ENCODE data around the gene DYNLT3.

DNA sequence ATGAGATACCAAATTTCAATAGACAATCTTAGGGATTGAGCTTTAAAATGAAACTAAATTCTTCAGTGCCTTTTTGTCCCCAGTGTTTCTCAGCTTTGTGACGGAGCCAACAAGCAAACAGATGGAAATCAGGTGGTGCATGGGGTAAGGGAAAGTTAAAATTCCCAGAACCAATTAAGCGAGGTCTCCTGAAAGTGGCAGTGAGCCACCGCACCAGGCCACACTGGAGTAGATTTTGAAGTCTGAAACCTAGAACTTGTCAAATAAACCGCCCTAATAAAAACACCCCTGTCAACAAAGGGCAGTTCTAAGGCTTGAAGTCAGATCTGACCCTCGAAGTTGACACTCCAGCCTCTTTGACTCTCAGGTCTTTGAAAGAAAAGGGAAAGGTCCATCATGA lies 40.6 kb upstream of the DYNLT3 start:
- TF ChIP-seq, protein P1, sequence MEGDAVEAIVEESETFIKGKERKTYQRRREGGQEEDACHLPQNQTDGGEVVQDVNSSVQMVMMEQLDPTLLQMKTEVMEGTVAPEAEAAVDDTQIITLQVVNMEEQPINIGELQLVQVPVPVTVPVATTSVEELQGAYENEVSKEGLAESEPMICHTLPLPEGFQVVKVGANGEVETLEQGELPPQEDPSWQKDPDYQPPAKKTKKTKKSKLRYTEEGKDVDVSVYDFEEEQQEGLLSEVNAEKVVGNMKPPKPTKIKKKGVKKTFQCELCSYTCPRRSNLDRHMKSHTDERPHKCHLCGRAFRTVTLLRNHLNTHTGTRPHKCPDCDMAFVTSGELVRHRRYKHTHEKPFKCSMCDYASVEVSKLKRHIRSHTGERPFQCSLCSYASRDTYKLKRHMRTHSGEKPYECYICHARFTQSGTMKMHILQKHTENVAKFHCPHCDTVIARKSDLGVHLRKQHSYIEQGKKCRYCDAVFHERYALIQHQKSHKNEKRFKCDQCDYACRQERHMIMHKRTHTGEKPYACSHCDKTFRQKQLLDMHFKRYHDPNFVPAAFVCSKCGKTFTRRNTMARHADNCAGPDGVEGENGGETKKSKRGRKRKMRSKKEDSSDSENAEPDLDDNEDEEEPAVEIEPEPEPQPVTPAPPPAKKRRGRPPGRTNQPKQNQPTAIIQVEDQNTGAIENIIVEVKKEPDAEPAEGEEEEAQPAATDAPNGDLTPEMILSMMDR (IDR thresholded peaks at IDR 0.05) = no peak
- TF ChIP-seq EP300 (IDR thresholded peaks at IDR 0.05) = no peak
